Gastrocnemius medialis (tissue), 4 donors: ENCODE data around the gene FRMD5.

Experiments used
- CTCF ChIP-seq, 5 experiments: fragments of 450-650 bp in 3 of 5; fragments of 200-600 bp in 2 of 5; sonication (generic) in 2 of 5; IDR thresholded peaks in 4 of 5; conservative IDR thresholded peaks in 1 of 5; 1 replicate in 4 of 5; 2 replicates in 1 of 5; pipeline ENCODE4 v1.5.1; 2016 to 2019; ENCODE audit warnings: antibody characterized with exemption in 5 of 5, mild to moderate bottlenecking in 3 of 5, moderate library complexity in 3 of 5
- POLR2A ChIP-seq, 2 donors: fragments of 450-650 bp; IDR thresholded peaks; one replicate each; pipeline ENCODE4 v1.6.1; 2017; ENCODE audit warnings: antibody characterized with exemption in 2 of 2, mild to moderate bottlenecking in 2 of 2, moderate library complexity in 2 of 2

DNA sequence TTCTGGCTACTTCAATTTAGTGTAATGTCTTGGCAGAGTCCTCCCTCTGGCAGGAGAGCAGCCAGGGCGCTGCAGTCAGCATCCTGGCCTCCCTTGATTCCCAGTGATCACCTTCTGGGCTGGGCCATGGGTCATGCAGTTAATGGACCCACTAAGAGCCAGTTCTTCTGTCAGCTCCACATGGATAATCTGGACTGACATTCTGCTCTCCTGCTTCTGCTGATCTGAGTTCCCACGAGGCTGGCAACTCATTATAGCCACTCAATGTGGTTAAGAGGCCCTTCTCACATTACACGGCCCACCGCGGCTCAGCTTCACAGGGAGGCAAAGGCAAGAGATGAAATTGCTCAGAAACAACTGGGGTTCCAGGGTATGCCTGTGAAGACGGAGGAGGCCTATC, 274.3 kb downstream of the FRMD5 start:
- no peak for TF ChIP-seq POLR2A (IDR thresholded peaks at IDR 0.05)
- no peak for TF ChIP-seq CTCF (IDR thresholded peaks at IDR 0.05 in 4 of 5, conservative IDR thresholded peaks at IDR 0.05 in 1 of 5)
